Liver (tissue), 9 donors: Measurements from ENCODE around the gene MED28. TPM values are rescaled to one million over a fixed set of nuclear protein-coding genes. Genes with fewer than 3 reads are reported as not detected.

Source experiments
- DNase-seq: peaks from one replicate; pipeline ENCODE4 v3.0.0-alpha.2; 2017; ENCODE audit warnings: low spot score
- H3K27ac ChIP-seq, 2 donors: one replicate each; pipeline ENCODE4 v1.7.0; 2013; ENCODE audit warnings: inconsistent platforms in 2 of 2, low read length in 2 of 2, control low read depth in 1 of 2, low read depth in 1 of 2, mild to moderate bottlenecking in 1 of 2
- H3K27me3 ChIP-seq, 4 donors: one replicate each; pipeline versions ENCODE4 v1.6.1 to v1.7.0; 2013; ENCODE audit warnings: low read length in 3 of 4, inconsistent platforms in 1 of 4, mild to moderate bottlenecking in 1 of 4, moderate library complexity in 1 of 4; ENCODE audit not compliant: control insufficient read depth in 4 of 4, insufficient read depth in 4 of 4
- H3K36me3 ChIP-seq, 4 donors: one replicate each; pipeline versions ENCODE4 v1.6.1 to v1.7.0; 2013; ENCODE audit warnings: low read length in 3 of 4, mild to moderate bottlenecking in 3 of 4, low read depth in 1 of 4, moderate library complexity in 1 of 4; ENCODE audit not compliant: control insufficient read depth in 4 of 4, insufficient read depth in 3 of 4
- H3K4me1 ChIP-seq, 4 donors: one replicate each; pipeline versions ENCODE4 v1.6.1 to v1.7.0; 2013; ENCODE audit warnings: low read length in 3 of 4, mild to moderate bottlenecking in 3 of 4, moderate library complexity in 1 of 4; ENCODE audit not compliant: control insufficient read depth in 4 of 4, insufficient read depth in 4 of 4
- H3K4me3 ChIP-seq, 3 donors: one replicate each; pipeline versions ENCODE4 v1.6.1 to v1.7.0; 2013; ENCODE audit warnings: low read length in 3 of 3, control low read depth in 1 of 3, low read depth in 1 of 3, mild to moderate bottlenecking in 1 of 3
- H3K9ac ChIP-seq, 2 donors: one replicate each; pipeline ENCODE4 v1.7.0; 2013; ENCODE audit warnings: low read length in 2 of 2, mild to moderate bottlenecking in 2 of 2, moderate library complexity in 2 of 2, control low read depth in 1 of 2, low read depth in 1 of 2
- H3K9me3 ChIP-seq, 4 donors: one replicate each; pipeline versions ENCODE4 v1.6.1 to v1.7.0; 2013; ENCODE audit warnings: low read length in 3 of 4; ENCODE audit not compliant: control insufficient read depth in 4 of 4
- ATF3 ChIP-seq: IDR thresholded peaks from 2 replicates; pipeline ENCODE4 v1.6.1; 2016; ENCODE audit warnings: antibody characterized with exemption
- CTCF ChIP-seq: fragments of 150-350 bp; IDR thresholded peaks from 2 replicates; pipeline ENCODE4 v1.5.1; 2017; ENCODE audit warnings: improper control_type of control experiment, low read depth, low read length; ENCODE audit not compliant: missing input control
- EGR1 ChIP-seq, 2 donors: IDR thresholded peaks; 2 replicates each; pipeline ENCODE4 v1.6.1; 2016 to 2018; ENCODE audit warnings: antibody characterized with exemption in 2 of 2, low read depth in 2 of 2
- FOXA1 ChIP-seq: IDR thresholded peaks from 2 replicates; pipeline ENCODE4 v1.6.1; 2016; ENCODE audit warnings: antibody characterized with exemption
- FOXA2 ChIP-seq: IDR thresholded peaks from 2 replicates; pipeline ENCODE4 v1.6.1; 2016; ENCODE audit warnings: antibody characterized with exemption
- GABPA ChIP-seq, 2 donors: IDR thresholded peaks in 1 of 2; conservative IDR thresholded peaks in 1 of 2; 2 replicates each; pipeline ENCODE4 v1.6.1; 2016; ENCODE audit warnings: antibody characterized with exemption in 2 of 2, mild to moderate bottlenecking in 1 of 2, moderate library complexity in 1 of 2
- HNF4A ChIP-seq, 2 donors: conservative IDR thresholded peaks; 2 replicates each; pipeline ENCODE4 v1.6.1; 2016; ENCODE audit warnings: antibody characterized with exemption in 2 of 2, mild to moderate bottlenecking in 2 of 2
- HNF4G ChIP-seq: IDR thresholded peaks from 2 replicates; pipeline ENCODE4 v1.6.1; 2016; ENCODE audit warnings: antibody characterized with exemption
- JUND ChIP-seq, 2 donors: IDR thresholded peaks; 2 replicates each; pipeline ENCODE4 v1.6.1; 2016; ENCODE audit warnings: antibody characterized with exemption in 2 of 2
- MAX ChIP-seq: IDR thresholded peaks from 2 replicates; pipeline ENCODE4 v1.6.1; 2016; ENCODE audit warnings: antibody characterized with exemption
- NR2F2 ChIP-seq: IDR thresholded peaks from 2 replicates; pipeline ENCODE4 v1.6.1; 2016; ENCODE audit warnings: antibody characterized with exemption
- RAD21 ChIP-seq, 2 donors: IDR thresholded peaks; 2 replicates each; pipeline ENCODE4 v1.6.1; 2016; ENCODE audit warnings: antibody characterized with exemption in 2 of 2, mild to moderate bottlenecking in 2 of 2
- REST ChIP-seq: IDR thresholded peaks from 2 replicates; pipeline ENCODE4 v1.6.1; 2016; ENCODE audit warnings: antibody characterized with exemption, mild to moderate bottlenecking
- RXRA ChIP-seq, 2 donors: IDR thresholded peaks; 2 replicates each; pipeline ENCODE4 v1.6.1; 2017 to 2018; ENCODE audit warnings: antibody characterized with exemption in 2 of 2, mild to moderate bottlenecking in 1 of 2
- SP1 ChIP-seq: IDR thresholded peaks from 2 replicates; pipeline ENCODE4 v1.6.1; 2018; ENCODE audit warnings: antibody characterized with exemption, mild to moderate bottlenecking
- TAF1 ChIP-seq: conservative IDR thresholded peaks from 2 replicates; pipeline ENCODE4 v1.6.1; 2016; ENCODE audit warnings: antibody characterized with exemption, mild to moderate bottlenecking
- YY1 ChIP-seq: IDR thresholded peaks from 2 replicates; pipeline ENCODE4 v1.6.1; 2016; ENCODE audit warnings: antibody characterized with exemption, mild to moderate bottlenecking
- ZBTB33 ChIP-seq: IDR thresholded peaks from 2 replicates; pipeline ENCODE4 v1.6.1; 2016; ENCODE audit warnings: antibody characterized with exemption
- WGBS: extraction: QIAGEN DNeasy Blood & Tissue Kit; methylation state at CpG from one replicate; pipeline ENCODE4 v1.1.7; 2013; 5-methylcytosine and 5-hydroxymethylcytosine counted together
- polyA plus RNA-seq, 2 donors: library from polyadenylated mRNA; stranded (reverse) in 1 of 2; unstranded in 1 of 2; fragments of 200-250 nt in 1 of 2; fragments of >200 nt in 1 of 2; fragmentation: Nextera tagmentation in 1 of 2; extraction: Ambion mirVana in 1 of 2; gene quantifications; one replicate each; pipeline versions ENCODE4 v1.2.1 to v1.2.3, GENCODE V29; 2013 to 2015
- total RNA-seq, 2 donors: library from RNA; depleted of rRNA; stranded (reverse); fragments of >200 nt; gene quantifications; one replicate each; pipeline ENCODE4 v1.2.3, GENCODE V29; 2014
- donor health status: healthy.
- donor health status: healthy.
- donor health status: healthy.
- donor health status: healthy.
- donor health status: healthy.

The MED28 gene
- total and polyA plus RNA-seq, 4 donors, result 6.3 to 26.8 (median 9.1) TPM

GRCh38 chr4:17654701-17655100 lies 40.3 kb downstream of the MED28 start:
- Histone ChIP-seq H3K27me3 (no peaks in the 10 kb centered on the region), H3K9ac (no peak overlapping the region)
- no peak for DNase-seq

GRCh38 chr4:17657090-17657489 lies 42.6 kb downstream of the MED28 start:
- H3K36me3 ChIP-seq, result no peaks in the 10 kb centered on the region
- no peak for TF ChIP-seq HNF4G
- TF ChIP-seq TAF1, result no peak
- no peak for TF ChIP-seq REST
- TF ChIP-seq RXRA (IDR thresholded peaks at IDR 0.05), result no peak
- TF ChIP-seq FOXA1, result no peak
- no peak for TF ChIP-seq FOXA2
- no peak for TF ChIP-seq CTCF
- no peak for TF ChIP-seq EGR1 (IDR thresholded peaks at IDR 0.05; ENCODE audit: low read depth in 2 of 2)
- no peak for TF ChIP-seq ATF3
- no peak for TF ChIP-seq YY1
- no peak for TF ChIP-seq HNF4A (conservative IDR thresholded peaks at IDR 0.05)
- TF ChIP-seq ZBTB33, result no peak
- no peak for TF ChIP-seq JUND (IDR thresholded peaks at IDR 0.05)
- TF ChIP-seq RAD21 (IDR thresholded peaks at IDR 0.05), result no peak
- no peak for TF ChIP-seq SP1
- TF ChIP-seq MAX, result no peak
- TF ChIP-seq NR2F2, result no peak
- TF ChIP-seq GABPA (IDR thresholded peaks at IDR 0.05 in 1 of 2, conservative IDR thresholded peaks at IDR 0.05 in 1 of 2), result no peak
- DNase-seq, result no peak
- no peaks in the 10 kb centered on the region for H3K4me1 ChIP-seq
- no peak overlapping the region for H3K27ac ChIP-seq
- no peak overlapping the region for H3K9ac ChIP-seq
- H3K27me3 ChIP-seq, result no peaks in the 10 kb centered on the region
- no peak overlapping the region for H3K4me3 ChIP-seq
- WGBS, result 76% methylated on average over 1 of the region's 1 CpG
- H3K9me3 ChIP-seq, result no peaks in the 10 kb centered on the region

More at GRCh38 chr4:17654701-17655100, 40.3 kb downstream of the MED28 start:
- Histone ChIP-seq H3K9me3 (no peaks in the 10 kb centered on the region), H3K36me3 (no peaks in the 10 kb centered on the region), H3K4me1 (no peaks in the 10 kb centered on the region), H3K27ac (no peak overlapping the region), H3K4me3 (no peak overlapping the region)
- whole genome bisulfite sequencing, result 86% methylated on average over 8 of the region's 8 CpGs
- no peak for TF ChIP-seq MAX
- no peak for TF ChIP-seq JUND (IDR thresholded peaks at IDR 0.05)
